Right forelimb (tissue), 1 donor: Measurements from ENCODE around the gene CWC22.
"Not testable (repeated sequence)": the region's sequence is repeated elsewhere in the genome, so short reads cannot be mapped to it uniquely, and the experiment has no call there.

Experiments
- DNase-seq: peaks from one replicate; pipeline ENCODE4 v3.0.0-alpha.2; 2018

Gene CWC22

GRCh38 chr2:179949438-179949837 is 57.7 kb downstream of the CWC22 start:
- no peak for DNase-seq

DNA sequence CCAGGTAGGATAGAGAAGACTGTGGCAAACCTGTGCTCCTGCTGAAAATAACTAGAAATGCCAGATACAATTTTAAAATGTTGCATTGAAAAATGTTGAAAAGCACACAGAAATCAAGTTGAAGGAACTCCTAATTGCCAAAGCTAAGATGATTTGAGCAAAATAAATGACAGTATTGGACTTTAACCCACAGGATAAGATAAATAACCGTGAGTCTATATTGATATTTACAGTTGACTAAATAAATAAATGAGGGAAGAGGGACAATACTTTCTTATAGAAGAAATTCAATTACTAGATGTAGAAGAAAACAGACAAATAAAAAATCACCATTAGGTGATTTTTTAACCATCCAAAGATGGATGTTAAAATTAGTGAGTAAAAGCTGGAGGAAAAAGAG is 59.0 kb downstream of the CWC22 start:
- no peak for DNase-seq

- DNase-seq: no peak
Observed at GRCh38 chr2:179946810-179947615, 60.1 kb downstream of the CWC22 start.

GRCh38 chr2:179946346-179946745 is 60.8 kb downstream of the CWC22 start:
- DNase-seq: no peak

DNA sequence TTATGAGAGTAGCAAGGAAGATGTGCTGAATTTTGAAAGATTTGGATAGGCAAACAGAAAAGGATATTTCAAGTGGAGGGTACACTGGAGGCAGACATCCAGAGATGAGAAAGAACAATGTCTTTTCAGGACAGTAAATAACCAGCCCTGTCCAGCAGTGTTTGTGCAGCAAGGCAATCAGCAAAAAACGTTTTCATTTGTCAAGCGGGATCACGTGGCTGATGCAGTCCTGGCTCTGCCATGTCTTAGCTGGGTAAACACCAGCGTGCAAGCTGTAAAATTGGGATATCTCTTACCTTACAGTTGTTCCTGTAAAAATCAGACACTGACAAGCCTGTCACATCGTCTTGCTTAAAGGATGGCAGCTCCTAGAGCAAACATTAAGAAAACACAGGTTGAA is 67.8 kb downstream of the CWC22 start:
- no peak for DNase-seq

DNA sequence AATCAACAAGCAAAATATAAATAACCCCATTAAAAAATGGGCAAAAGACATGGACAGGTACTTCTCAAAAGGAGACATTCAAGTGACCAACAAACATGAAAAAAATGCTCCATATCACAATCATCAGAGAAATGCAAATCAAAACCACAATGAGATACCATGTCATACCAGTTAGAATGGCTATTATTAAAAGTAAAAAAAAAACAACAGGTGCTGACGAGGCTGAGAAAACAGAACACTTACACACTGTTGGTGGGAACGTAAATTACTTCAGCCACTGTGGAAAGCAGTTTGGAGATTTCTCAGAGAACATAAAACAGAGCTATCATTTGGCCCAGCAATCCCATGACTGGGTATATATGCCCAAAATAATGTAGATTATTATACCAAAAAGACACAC is 69.1 kb downstream of the CWC22 start:
- DNase-seq: no peak

DNA sequence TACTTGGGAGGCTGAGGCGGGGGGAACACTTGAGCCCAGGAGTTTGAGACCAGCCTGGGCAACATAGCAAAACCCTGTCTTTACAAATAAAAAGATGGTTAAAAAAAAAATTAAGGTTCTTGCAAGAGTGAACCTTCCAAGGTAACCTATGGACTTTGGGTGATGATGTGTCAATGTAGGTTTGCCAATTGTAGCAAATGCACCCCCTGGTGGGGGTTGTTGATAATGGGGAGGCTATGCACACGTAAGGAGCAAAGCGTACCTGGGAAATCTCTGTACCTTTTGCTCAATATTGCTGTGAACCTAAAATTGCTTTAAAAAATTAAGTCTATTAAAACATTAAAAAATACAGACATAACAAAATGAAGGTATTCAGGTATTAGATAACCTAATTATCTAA is 70.4 kb downstream of the CWC22 start:
- no peak for DNase-seq

GRCh38 chr2:179936141-179936540 is 71.0 kb downstream of the CWC22 start:
- no peak for DNase-seq

- no peak for DNase-seq
Observed at GRCh38 chr2:179932786-179933185, 74.3 kb downstream of the CWC22 start.

DNA sequence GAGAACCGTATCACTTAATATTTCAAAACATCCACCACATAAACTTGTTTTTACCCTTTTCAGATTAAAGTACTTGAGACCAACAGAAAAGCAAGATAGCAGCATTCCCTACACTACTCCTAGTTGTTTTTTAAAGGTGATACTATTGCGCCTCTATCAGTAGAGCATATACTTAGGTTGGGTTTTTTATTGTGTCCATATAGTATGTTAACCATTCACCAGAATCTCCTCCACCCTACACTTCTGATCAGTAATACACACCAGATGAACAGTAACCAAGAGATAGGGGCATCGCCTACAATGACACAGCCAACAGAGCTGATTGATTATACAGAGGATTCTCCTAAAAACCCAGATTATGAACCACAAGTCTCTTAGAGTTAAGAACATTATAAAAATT is 75.6 kb downstream of the CWC22 start:
- no peak for DNase-seq

DNA sequence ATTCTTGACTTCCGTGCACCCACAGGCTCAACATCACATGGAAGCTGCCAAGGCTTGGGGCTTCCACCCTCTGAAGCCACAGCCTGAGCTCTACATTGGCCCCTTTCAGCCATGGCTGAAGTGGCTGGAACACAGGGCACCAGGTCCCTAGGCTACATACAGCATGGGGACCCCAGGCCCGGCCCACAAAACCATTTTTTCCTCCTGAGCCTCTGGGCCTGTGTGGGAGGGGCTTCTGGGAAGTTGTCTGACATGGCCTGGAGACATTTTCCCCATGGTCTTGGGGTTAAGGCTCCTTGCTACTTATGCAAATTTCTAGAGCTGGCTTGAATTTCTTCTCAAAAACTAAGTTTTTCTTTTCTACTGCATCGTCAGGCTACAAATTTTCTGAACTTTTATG is 77.1 kb downstream of the CWC22 start:
- not testable (repeated sequence) for DNase-seq

DNA sequence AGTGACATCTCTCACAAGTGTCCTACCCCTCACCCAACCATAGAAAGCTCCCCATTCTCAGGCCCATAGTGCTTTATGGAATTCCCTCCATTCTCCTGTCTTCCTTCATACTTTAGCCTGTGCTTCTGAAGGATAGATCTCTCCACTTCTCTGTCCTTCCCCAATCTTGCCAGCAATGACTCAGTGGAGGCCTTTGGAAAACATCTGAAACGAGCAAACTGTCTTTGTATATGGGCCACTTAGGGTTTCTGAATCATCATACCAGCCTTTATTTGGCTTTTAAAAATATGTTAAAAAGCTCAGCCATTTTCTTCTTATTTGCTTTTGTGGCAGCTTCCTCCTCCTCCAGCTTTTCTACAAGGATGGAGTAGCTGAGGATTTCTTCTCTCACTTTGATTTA is 80.1 kb downstream of the CWC22 start:
- DNase-seq: no peak

- no peak for DNase-seq
Observed at GRCh38 chr2:179925713-179926112, 81.4 kb downstream of the CWC22 start.

GRCh38 chr2:179917272-179917671 is 89.8 kb downstream of the CWC22 start:
- DNase-seq: no peak

DNA sequence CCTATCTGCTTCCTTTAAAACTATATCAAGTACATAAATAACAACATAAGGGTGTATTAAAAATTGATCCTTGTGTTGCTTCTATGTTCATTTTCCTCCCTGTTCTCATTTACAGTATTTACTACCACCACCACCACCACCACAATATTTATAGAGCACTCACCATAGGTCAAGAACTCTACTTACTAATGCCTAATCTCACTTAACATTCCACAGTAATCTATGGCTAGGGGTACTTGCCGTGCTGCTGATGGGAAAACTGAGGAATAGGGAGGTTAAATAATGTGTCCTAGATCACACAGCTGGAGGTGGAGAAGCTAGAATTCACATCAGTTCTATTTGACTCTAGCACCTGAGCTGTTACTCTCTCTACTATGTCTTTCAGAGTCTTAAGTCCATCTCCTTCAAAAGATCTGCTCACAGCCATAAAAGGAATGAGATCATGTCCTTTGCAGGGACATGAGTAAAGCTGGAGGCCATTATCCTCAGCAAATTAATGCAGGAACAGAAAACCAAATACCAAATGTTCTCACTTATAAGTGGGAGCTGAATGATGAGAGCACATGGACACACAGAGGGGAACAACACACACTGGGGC is 91.6 kb downstream of the CWC22 start:
- no peak for DNase-seq

- no peak for DNase-seq
Observed at GRCh38 chr2:179913809-179914208, 93.3 kb downstream of the CWC22 start.

- no peak for DNase-seq
Observed at GRCh38 chr2:179911569-179911968, 95.5 kb downstream of the CWC22 start.

- no peak for DNase-seq
Observed at GRCh38 chr2:179910735-179911113, 96.4 kb downstream of the CWC22 start.

DNA sequence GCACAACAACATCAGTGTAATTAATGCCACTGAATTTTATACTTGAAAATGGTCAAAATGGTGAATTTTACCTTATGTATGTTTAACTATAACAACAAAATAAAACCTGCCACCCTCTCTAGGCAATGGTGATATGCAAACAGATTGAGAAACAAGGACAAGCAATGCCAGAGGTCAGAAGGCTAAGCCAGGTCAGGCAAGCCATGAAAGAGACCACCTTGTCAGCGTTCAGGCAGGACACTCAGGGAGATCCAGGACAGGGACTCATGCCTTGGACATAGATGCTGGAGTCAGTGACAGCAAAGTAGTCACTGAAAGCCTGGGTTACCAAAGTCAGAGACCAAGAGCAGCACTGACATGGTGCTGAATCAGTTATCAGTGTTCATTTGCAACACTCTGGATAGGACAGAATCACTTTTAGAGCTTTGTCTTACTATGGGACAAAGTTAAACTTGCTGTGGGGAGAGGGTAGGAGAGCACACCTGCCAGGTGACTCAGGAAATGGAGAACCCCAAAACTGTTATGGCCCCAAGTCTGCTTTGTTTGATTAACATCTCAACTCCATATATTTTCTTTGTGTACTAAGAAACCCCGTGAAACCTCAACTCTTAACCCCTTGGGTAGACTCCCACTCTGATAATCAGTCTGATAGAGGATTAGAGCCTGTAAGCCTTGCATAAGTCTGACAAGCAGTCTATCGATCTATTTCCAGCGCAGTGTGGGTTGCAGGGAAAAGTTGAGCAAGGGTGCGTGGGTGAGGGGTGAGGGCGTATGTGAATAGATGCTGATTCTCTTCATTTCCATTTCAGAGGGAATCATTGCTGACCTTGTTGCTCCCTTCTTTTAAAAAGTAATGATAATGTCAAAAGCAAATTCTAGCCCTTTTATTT is 97.0 kb downstream of the CWC22 start:
- no peak for DNase-seq

GRCh38 chr2:179900655-179901054 is 106.4 kb downstream of the CWC22 start:
- no peak for DNase-seq

- DNase-seq: no peak
Observed at GRCh38 chr2:179899666-179900065, 107.4 kb downstream of the CWC22 start.

- DNase-seq: no peak
Observed at GRCh38 chr2:179898873-179899272, 108.2 kb downstream of the CWC22 start.
